Measurements from ENCODE around the gene SCRN1.
"Not testable (repeated sequence)": the region's sequence is repeated elsewhere in the genome, so short reads cannot be mapped to it uniquely, and the experiment has no call there.

The SCRN1 gene

GRCh38 chr7:29969738-29970137 is 19.9 kb downstream of the SCRN1 start:
- DNase-seq (ENCODE audit: low read depth in 2 of 2, low spot score in 1 of 2), result no peak

DNA sequence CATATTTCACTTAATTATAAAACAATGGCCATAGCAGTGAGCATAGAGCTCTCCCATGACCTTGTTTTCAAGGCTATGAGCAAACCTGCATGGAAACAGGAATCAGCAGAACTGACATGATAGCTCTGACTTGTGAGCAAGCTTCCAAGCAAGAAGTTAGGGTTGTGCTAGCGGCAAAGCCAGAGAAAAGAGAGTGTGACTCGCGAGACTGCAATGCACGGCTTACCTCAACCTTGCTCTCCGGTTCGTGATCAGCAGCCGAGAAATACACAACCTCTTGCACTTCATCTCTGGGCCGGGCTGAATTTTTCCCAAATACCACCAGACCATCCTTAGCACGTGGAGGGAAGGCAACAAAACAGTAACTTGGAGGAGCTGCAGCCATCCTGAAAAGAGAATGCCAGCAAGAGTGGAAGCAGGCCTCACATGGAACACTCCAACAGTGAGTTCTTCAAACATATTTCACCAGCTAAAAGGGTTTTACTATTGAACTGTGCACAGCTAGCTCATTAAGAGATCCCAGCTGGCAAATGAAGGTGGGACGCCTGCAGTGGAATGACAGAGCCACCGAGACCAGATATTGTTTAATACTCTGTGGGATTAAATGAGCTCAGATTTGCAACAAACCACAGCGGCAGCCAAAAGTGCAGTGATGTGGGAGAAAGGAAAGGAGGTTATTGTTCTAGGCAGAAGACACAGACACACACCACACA is 20.8 kb downstream of the SCRN1 start:
- DNase-seq (ENCODE audit: low read depth in 2 of 2, low spot score in 1 of 2), result no peak

DNA sequence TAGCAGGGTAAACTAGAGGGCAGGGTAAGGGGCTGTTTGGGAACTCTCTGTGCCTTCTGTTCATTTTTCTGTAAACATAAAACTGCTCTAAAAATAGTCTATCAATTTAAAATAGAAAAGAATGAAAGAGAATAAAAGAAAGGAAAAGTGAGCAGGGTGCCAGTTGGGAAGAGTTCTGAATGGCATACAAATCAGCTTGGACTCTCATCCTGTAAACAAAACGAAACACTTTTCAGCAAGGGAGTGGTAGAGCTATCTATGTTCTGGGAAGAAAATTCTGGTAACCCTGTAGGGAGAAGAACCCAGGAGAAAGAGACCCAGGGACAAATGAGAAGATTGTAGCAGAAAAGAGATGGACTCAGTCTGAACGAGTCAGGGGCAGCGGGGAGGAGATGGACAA is 24.6 kb downstream of the SCRN1 start:
- DNase-seq (ENCODE audit: low read depth in 2 of 2, low spot score in 1 of 2), result no peak

DNA sequence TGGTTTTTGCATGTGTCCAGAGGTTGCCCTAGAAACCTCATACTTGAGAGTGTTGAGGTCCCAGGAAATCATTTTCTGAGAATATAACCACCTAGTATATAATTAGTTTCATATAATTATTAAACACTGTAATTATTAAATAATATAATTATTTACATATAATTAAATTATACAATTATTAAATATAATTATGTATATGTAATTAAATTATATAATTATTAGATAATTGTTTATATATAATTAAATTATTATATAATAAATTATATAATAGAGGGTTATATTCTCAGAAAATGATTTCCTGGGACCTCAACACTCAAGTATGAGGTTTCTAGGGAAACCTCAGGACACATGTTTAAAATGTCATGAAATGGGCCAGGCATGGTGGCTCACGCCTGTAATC is 27.6 kb downstream of the SCRN1 start:
- no peak for DNase-seq (ENCODE audit: low read depth in 2 of 2, low spot score in 1 of 2)

DNA sequence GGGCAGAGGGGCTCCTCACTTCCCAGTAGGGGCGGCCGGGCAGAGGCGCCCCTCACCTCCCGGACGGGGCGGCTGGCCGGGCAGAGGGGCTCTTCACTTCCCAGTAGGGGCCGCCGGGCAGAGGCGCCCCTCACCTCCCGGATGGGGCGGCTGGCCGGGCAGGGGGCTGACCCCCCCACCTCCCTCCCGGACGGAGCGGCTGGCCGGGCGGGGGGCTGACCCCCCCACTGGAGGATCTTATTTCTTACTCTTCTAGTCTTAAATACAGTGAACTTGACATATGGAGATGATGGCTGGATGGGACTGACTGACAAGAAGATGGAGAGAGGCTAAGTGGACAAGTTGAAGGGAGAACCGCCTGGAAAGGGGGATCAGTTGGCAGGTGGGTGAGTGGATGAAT is 28.0 kb downstream of the SCRN1 start:
- DNase-seq (ENCODE audit: low read depth in 2 of 2, low spot score in 1 of 2), result not testable (repeated sequence)

- no peak for DNase-seq (ENCODE audit: low read depth in 2 of 2, low spot score in 1 of 2)
Measured at GRCh38 chr7:29958667-29959358, 30.8 kb downstream of the SCRN1 start.

DNA sequence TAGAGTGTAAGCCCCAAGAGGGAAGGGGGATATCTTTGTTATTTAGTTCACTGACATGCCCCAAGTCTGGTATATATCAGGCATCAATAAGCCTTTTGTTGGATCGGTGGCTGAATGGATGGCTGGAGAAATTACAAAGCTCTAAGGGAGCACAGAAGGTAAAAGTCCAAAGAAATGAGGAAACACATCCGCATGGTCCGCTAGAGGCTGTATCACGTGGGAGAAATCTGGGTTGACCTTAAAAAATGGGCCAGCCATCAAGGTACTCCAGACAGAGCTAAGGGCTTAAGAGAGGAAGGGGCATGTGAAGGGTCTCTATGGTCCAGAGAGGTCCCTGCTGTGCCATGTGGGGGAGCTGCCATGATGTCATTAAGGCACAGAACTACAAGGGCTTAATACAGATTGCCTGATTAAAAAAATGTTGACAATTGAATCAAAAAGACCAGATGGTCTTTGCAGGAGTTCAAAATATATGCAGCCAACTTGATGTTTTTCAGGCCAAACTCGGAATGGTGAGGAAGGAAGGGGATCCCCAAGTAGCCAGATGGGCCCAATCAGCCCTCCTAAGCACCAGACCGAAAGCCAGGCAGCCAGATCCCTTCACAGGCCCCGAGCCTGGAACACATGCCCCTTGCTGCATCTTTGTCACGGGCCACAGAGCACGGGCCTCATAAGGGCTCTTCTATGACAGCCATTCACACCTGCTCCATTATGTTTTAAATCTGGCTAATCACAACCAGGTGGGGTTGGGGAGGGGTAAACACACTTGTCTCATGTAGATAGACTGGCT is 31.9 kb downstream of the SCRN1 start:
- no peak for DNase-seq (ENCODE audit: low read depth in 2 of 2, low spot score in 1 of 2)

DNA sequence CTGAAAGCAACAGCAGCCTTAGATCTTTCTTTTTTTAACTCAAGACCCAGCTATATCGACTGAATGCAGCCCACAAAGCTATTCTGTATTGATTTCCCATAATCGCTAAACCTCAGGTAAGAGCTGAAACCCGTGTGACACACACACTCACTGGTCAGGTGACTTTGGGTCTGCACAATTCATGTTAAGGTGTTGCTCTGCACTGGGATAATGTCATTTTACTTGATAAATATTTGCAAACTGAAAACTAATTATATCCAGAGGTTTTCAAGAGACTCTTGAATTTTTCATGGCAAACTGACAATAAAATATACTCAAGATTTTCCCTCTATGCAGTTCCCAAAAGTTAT is 33.1 kb downstream of the SCRN1 start:
- DNase-seq (ENCODE audit: low read depth in 2 of 2, low spot score in 1 of 2), result no peak

GRCh38 chr7:29955799-29956486 is 33.7 kb downstream of the SCRN1 start:
- DNase-seq (ENCODE audit: low read depth in 2 of 2, low spot score in 1 of 2), result no peak

GRCh38 chr7:29955075-29955792 is 34.4 kb downstream of the SCRN1 start:
- no peak for DNase-seq (ENCODE audit: low read depth in 2 of 2, low spot score in 1 of 2)

DNA sequence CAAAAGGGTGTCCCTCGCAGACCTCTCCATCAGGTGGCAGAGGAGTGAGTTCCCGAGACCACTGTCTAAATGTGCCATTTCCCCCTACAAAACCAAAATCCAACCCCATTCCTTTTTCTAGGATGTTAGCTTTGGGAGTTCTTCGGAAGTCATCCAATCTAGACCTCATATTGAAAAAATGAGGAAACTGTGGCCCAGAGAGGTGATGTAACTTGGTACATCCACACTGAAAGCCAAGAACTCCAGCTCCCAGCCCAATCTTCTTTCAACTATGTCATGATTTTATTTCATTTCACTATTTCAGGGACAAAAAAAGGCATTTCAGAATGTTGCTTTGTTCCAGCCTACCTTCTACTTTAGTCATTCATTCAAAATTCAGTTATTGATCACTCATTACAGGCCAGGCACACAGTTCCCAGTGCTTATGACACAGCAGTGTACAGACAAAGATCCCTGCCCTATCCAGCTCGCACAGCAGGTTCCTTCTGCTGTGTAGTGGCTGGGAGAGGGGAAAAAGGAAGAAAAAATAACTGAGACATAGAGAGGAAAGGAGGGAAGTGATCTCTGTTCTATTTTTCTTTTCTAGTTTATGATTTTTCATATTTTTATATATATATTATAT is 35.8 kb downstream of the SCRN1 start:
- no peak for DNase-seq (ENCODE audit: low read depth in 2 of 2, low spot score in 1 of 2)

GRCh38 chr7:29951206-29951605 is 38.4 kb downstream of the SCRN1 start:
- DNase-seq (ENCODE audit: low read depth in 2 of 2, low spot score in 1 of 2), result no peak

DNA sequence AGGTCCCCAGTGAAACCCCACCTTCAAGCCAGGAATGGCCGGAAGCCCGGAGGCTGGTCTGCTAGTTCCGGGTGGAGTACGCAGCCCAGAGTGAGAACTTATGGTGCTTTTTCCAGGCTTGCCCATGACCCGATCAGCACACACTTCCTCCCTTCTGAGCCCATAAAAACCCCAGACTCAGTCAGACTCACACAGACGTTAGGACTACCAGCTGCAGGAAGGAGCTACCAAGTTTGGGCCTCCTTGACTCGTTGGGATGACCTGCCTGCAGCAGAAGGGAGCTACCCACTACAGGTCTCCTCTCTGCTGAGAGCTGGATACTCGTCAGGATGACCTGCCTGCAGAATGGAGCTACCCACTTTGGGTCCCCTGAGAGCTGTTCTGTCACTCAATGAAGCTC is 39.1 kb downstream of the SCRN1 start:
- no peak for DNase-seq (ENCODE audit: low read depth in 2 of 2, low spot score in 1 of 2)

DNA sequence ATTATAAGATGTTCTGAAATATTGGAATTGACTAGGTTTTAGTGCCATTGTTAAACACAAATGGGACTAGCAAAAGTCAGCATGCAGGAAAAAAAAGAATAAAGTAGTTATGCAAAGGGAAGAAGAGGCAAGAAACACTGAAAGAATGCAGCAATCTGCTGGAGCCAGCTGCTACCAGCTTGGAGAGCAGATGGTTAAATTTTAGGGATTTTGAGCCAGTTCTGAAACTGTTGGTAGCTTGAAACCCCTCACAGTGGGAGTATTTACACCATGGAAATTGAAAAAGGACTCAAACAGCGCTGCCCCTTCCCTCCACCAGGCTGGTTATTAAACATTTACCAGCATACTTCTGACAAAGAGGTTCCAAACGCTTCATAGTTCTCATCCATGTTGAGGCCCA is 41.0 kb downstream of the SCRN1 start:
- DNase-seq (ENCODE audit: low read depth in 2 of 2, low spot score in 1 of 2), result no peak

GRCh38 chr7:29946428-29947186 is 43.0 kb downstream of the SCRN1 start:
- DNase-seq (ENCODE audit: low read depth in 2 of 2, low spot score in 1 of 2), result no peak

- no peak for DNase-seq (ENCODE audit: low read depth in 2 of 2, low spot score in 1 of 2)
Measured at GRCh38 chr7:29945259-29945809, 44.3 kb downstream of the SCRN1 start.

- DNase-seq (ENCODE audit: low read depth in 2 of 2, low spot score in 1 of 2), result no peak
Measured at GRCh38 chr7:29940199-29940598, 49.4 kb downstream of the SCRN1 start.

DNA sequence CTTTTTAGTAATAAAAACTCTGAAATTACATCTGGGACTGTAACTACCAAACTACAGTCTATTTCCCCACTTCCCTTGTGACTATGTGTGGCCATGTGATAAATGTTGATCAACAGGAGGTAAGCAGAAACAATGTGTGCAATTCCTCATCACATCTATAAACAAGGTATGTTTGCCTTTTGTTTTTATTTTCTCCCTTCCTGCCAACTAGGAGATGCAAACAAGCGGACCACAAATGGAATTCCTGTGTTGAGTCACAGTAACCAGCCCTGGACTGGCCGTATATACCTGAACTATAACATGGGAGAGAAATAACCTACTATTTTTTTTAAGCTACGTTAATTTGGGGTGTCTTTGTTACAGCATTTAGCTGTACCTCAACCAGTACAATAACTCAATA is 52.5 kb downstream of the SCRN1 start:
- DNase-seq (ENCODE audit: low read depth in 2 of 2, low spot score in 1 of 2), result no peak

GRCh38 chr7:29935111-29935510 is 54.5 kb downstream of the SCRN1 start:
- DNase-seq (ENCODE audit: low read depth in 2 of 2, low spot score in 1 of 2), result no peak
